ENCODE data around the gene MUC2. TPM values are rescaled to one million over a fixed set of nuclear protein-coding genes. Genes with fewer than 3 reads are reported as not detected.

MUC2 gene
- total and polyA plus RNA-seq, 9 of the 15 experiments (the other 6 are each of a cell fraction or from before 2014, with no cell fraction given), result under 0.01 to 0.18 TPM; not detected in 7

- Histone ChIP-seq H3K9ac (ENCODE audit: insufficient read depth in 1 of 2, low read depth in 2 of 2, low read length in 2 of 2) (no peak overlapping the region), H2AFZ (ENCODE audit: low read depth, low read length) (no peak overlapping the region), H3K4me2 (ENCODE audit: insufficient read depth, low read length) (no peak overlapping the region), H3K4me1 (replicated peaks in 1 of 2; ENCODE audit: control insufficient read depth in 2 of 2, insufficient read depth in 2 of 2, low read length in 2 of 2) (peaks cover 0 to 59% of the 10 kb centered on the region in 2 experiments; a peak in 2 of 5 replicates), H3K9me3 (replicated peaks; ENCODE audit: control insufficient read depth, insufficient read depth, low read depth, low read length) (no peaks in the 10 kb centered on the region), H3K4me3 (no peak overlapping the region), H4K20me1 (replicated peaks; ENCODE audit: control insufficient read depth, insufficient read depth, low read length) (peaks cover 23% of the 10 kb centered on the region; the same call in 1 of the 2 replicates), H3K79me2 (ENCODE audit: control insufficient read depth, insufficient read depth, low read length) (no peaks in the 10 kb centered on the region), H3K27ac (ENCODE audit: extremely low read depth, low read depth, low read length) (no peak overlapping the region), H3K36me3 (ENCODE audit: control insufficient read depth, insufficient read depth, low read length) (no peaks in the 10 kb centered on the region), H3K27me3 (ENCODE audit: control insufficient read depth in 2 of 2, insufficient read depth in 2 of 2, low read length in 2 of 2) (peaks cover 13 to 54% of the 10 kb centered on the region in 2 experiments; a peak in 4 of 5 replicates), H3K9me1 (ENCODE audit: control insufficient read depth, insufficient read depth, low read length) (no peaks in the 10 kb centered on the region)
- DNase-seq (ENCODE audit: extremely low read depth in 1 of 4, low spot score in 3 of 4), result no peak
- in situ Hi-C loops (cut with MboI) (no loop called here), intact Hi-C loops (cut with micrococcal nuclease) (no loop called here)
- BruUV-seq (replicated peaks), result no TSS peak
- FAIRE-seq, result no peak
- ChIA-PET POLR2A (interaction anchor here (0.5 to 0.6 kb wide), 2 partner anchors 395 to 1266 kb away, joined by 3 to 4 read pairs; no protein-coding TSS in a partner anchor), CTCF (ENCODE audit: low intra/inter-chr PET ratio) (no interaction called here)
- 2% methylated on average over 10 of the region's 16 CpGs for WGBS (ENCODE audit: insufficient coverage, low coverage, missing lambda C conversion rate)
- no peak for ATAC-seq
- TF ChIP-seq ETS2 (tag; IDR thresholded peaks at IDR 0.05; ENCODE audit: borderline replicate concordance, poor library complexity, severe bottlenecking), result no peak
- no peak for TF ChIP-seq ZNF347 (CRISPR knock-in tag; IDR thresholded peaks at IDR 0.05; ENCODE audit: low read depth)
- no peak for TF ChIP-seq RBFOX2 (IDR thresholded peaks at IDR 0.05; ENCODE audit: low read depth, low read length)
- no peak for TF ChIP-seq ZNF175 (CRISPR knock-in tag; IDR thresholded peaks at IDR 0.05; ENCODE audit: low read depth)
- TF ChIP-seq PCBP2 (IDR thresholded peaks at IDR 0.05; ENCODE audit: low read depth, low read length, poor library complexity, severe bottlenecking), result no peak
- no peak for TF ChIP-seq PCBP1 (IDR thresholded peaks at IDR 0.05; ENCODE audit: low read depth, low read length, poor library complexity, severe bottlenecking)
- TF ChIP-seq CBX1 (IDR thresholded peaks at IDR 0.05; ENCODE audit: low read depth), result no peak
- no peak for TF ChIP-seq ZNF609 (CRISPR knock-in tag; IDR thresholded peaks at IDR 0.05; ENCODE audit: borderline replicate concordance)
- no peak for TF ChIP-seq NFIC (IDR thresholded peaks at IDR 0.05)
- TF ChIP-seq ZNF511 (CRISPR knock-in tag; IDR thresholded peaks at IDR 0.05), result no peak
- TF ChIP-seq RCOR1 (IDR thresholded peaks at IDR 0.05; ENCODE audit: borderline replicate concordance in 1 of 2, low read depth in 2 of 2, low read length in 2 of 2), result no peak
- TF ChIP-seq MTA2 (IDR thresholded peaks at IDR 0.05; ENCODE audit: low read depth), result no peak
- TF ChIP-seq ZNF134 (CRISPR knock-in tag; conservative IDR thresholded peaks at IDR 0.05), result no peak
- no peak for TF ChIP-seq ZNF3 (CRISPR knock-in tag; IDR thresholded peaks at IDR 0.05)
- no peak for TF ChIP-seq JUND (IDR thresholded peaks at IDR 0.05; ENCODE audit: borderline replicate concordance, low read depth, low read length)
- TF ChIP-seq JUND (tag; IDR thresholded peaks at IDR 0.05; ENCODE audit: borderline replicate concordance, low read depth, low read length), result no peak
- no peak for TF ChIP-seq MAFG (tag; conservative IDR thresholded peaks at IDR 0.05)
- TF ChIP-seq HDAC8 (tag; IDR thresholded peaks at IDR 0.05), result no peak
Measured at GRCh38 chr11:1040428-1041148, 34.1 kb upstream of the MUC2 start.
